BLaER1 (cell line): ENCODE results near the gene GAB4.

Source experiments
- H3K27ac ChIP-seq: shearing (Covaris generic); formaldehyde crosslinking; 2 replicates; pipeline ENCODE4 v1.8.1; 2022
- H3K27me3 ChIP-seq: shearing (Covaris generic); formaldehyde crosslinking; 2 replicates; pipeline ENCODE4 v1.8.1; 2022
- H3K36me3 ChIP-seq: shearing (Covaris generic); formaldehyde crosslinking; 2 replicates; pipeline ENCODE4 v1.8.1; 2022
- H3K4me1 ChIP-seq: shearing (Covaris generic); formaldehyde crosslinking; 2 replicates; pipeline ENCODE4 v1.8.1; 2022
- H3K4me2 ChIP-seq: shearing (Covaris generic); formaldehyde crosslinking; 2 replicates; pipeline ENCODE4 v1.8.1; 2022
- H3K4me3 ChIP-seq: shearing (Covaris generic); formaldehyde crosslinking; 2 replicates; pipeline ENCODE4 v1.8.1; 2022
- H3K9ac ChIP-seq: shearing (Covaris generic); formaldehyde crosslinking; 2 replicates; pipeline ENCODE4 v1.8.1; 2022
- H3K9me3 ChIP-seq: shearing (Covaris generic); formaldehyde crosslinking; 2 replicates; pipeline ENCODE4 v1.8.1; 2022
- H4K20me1 ChIP-seq: shearing (Covaris generic); formaldehyde crosslinking; 2 replicates; pipeline ENCODE4 v1.8.1; 2022
- Cebpa-rat ChIP-seq: shearing (Covaris generic); IDR thresholded peaks from 2 replicates; pipeline ENCODE4 v1.8.1; 2022

GAB4 gene

GRCh38 chr22:16965083-16965482 is 42.9 kb downstream of the GAB4 start:
- Histone ChIP-seq H3K4me2 (no peak overlapping the region), H3K27me3 (no peaks in the 10 kb centered on the region), H4K20me1 (no peaks in the 10 kb centered on the region), H3K27ac (no peak overlapping the region), H3K9me3 (no peaks in the 10 kb centered on the region), H3K9ac (no peak overlapping the region), H3K4me1 (peaks cover 55% of the 10 kb centered on the region), H3K36me3 (no peaks in the 10 kb centered on the region), H3K4me3 (no peak overlapping the region)
- TF ChIP-seq Cebpa-rat = no peak

GRCh38 chr22:16964366-16964765 is 43.7 kb downstream of the GAB4 start:
- H3K27me3 ChIP-seq = no peaks in the 10 kb centered on the region
- H3K9ac ChIP-seq = no peak overlapping the region
- no peak overlapping the region for H3K4me3 ChIP-seq
- no peak overlapping the region for H3K4me2 ChIP-seq
- peaks cover 55% of the 10 kb centered on the region for H3K4me1 ChIP-seq
- H3K36me3 ChIP-seq = no peaks in the 10 kb centered on the region
- H4K20me1 ChIP-seq = no peaks in the 10 kb centered on the region
- TF ChIP-seq Cebpa-rat = no peak
- H3K27ac ChIP-seq = no peak overlapping the region
- no peaks in the 10 kb centered on the region for H3K9me3 ChIP-seq

GRCh38 chr22:16963189-16963945 is 44.7 kb downstream of the GAB4 start:
- Histone ChIP-seq H3K4me3 (no peak overlapping the region), H4K20me1 (no peaks in the 10 kb centered on the region), H3K27me3 (no peaks in the 10 kb centered on the region), H3K9ac (no peak overlapping the region), H3K4me2 (peak overlapping the region; percentile 74), H3K27ac (peak overlapping the region; percentile 67), H3K36me3 (no peaks in the 10 kb centered on the region), H3K9me3 (no peaks in the 10 kb centered on the region), H3K4me1 (peaks cover 59% of the 10 kb centered on the region)
- TF ChIP-seq Cebpa-rat = no peak

- Histone ChIP-seq H3K27ac (peak overlapping the region; percentile 67), H3K27me3 (no peaks in the 10 kb centered on the region), H3K36me3 (no peaks in the 10 kb centered on the region), H3K9ac (no peak overlapping the region), H4K20me1 (no peaks in the 10 kb centered on the region), H3K9me3 (no peaks in the 10 kb centered on the region), H3K4me2 (peak overlapping the region; percentile 74), H3K4me3 (no peak overlapping the region), H3K4me1 (peaks cover 68% of the 10 kb centered on the region)
- TF ChIP-seq Cebpa-rat = no peak
Observed at GRCh38 chr22:16962501-16962900, 45.5 kb downstream of the GAB4 start.

- H3K27me3 ChIP-seq = no peaks in the 10 kb centered on the region
- no peak overlapping the region for H3K4me3 ChIP-seq
- no peaks in the 10 kb centered on the region for H4K20me1 ChIP-seq
- H3K4me1 ChIP-seq = peaks cover 76% of the 10 kb centered on the region
- peak overlapping the region; percentile 67 for H3K27ac ChIP-seq
- H3K9ac ChIP-seq = peak overlapping the region; percentile 35; the same call in 1 of the 2 replicates
- no peaks in the 10 kb centered on the region for H3K9me3 ChIP-seq
- no peaks in the 10 kb centered on the region for H3K36me3 ChIP-seq
- peak overlapping the region; percentile 74 for H3K4me2 ChIP-seq
- no peak for TF ChIP-seq Cebpa-rat
Observed at GRCh38 chr22:16961477-16962186, 46.4 kb downstream of the GAB4 start.

- Histone ChIP-seq H3K27me3 (no peaks in the 10 kb centered on the region), H4K20me1 (no peaks in the 10 kb centered on the region), H3K9me3 (no peaks in the 10 kb centered on the region), H3K4me3 (no peak overlapping the region), H3K36me3 (no peaks in the 10 kb centered on the region), H3K4me2 (peak overlapping the region; percentile 74), H3K4me1 (peaks cover 84% of the 10 kb centered on the region), H3K9ac (peak overlapping the region; percentile 35; the same call in 1 of the 2 replicates), H3K27ac (peak overlapping the region; percentile 67)
- no peak for TF ChIP-seq Cebpa-rat
Observed at GRCh38 chr22:16960884-16961249, 47.2 kb downstream of the GAB4 start.

GRCh38 chr22:16960220-16960883 is 47.7 kb downstream of the GAB4 start:
- H3K4me3 ChIP-seq = no peak overlapping the region
- no peaks in the 10 kb centered on the region for H3K36me3 ChIP-seq
- H4K20me1 ChIP-seq = no peaks in the 10 kb centered on the region
- no peaks in the 10 kb centered on the region for H3K27me3 ChIP-seq
- H3K9ac ChIP-seq = 0 out of 2 replicates have a peak overlapping the region, but pooled peaks have one; percentile 35
- no peak for TF ChIP-seq Cebpa-rat
- peak overlapping the region; percentile 67 for H3K27ac ChIP-seq
- H3K4me1 ChIP-seq = peaks cover 89% of the 10 kb centered on the region
- H3K4me2 ChIP-seq = peak overlapping the region; percentile 74
- H3K9me3 ChIP-seq = no peaks in the 10 kb centered on the region

- no peak for TF ChIP-seq Cebpa-rat
Observed at GRCh38 chr22:16959345-16959930, 48.6 kb downstream of the GAB4 start.

GRCh38 chr22:16958475-16958874 is 49.5 kb downstream of the GAB4 start:
- H3K4me1 ChIP-seq = peaks cover 83% of the 10 kb centered on the region
- no peaks in the 10 kb centered on the region for H3K36me3 ChIP-seq
- peak overlapping the region; percentile 39; the same call in 1 of the 2 replicates for H3K27ac ChIP-seq
- no peaks in the 10 kb centered on the region for H4K20me1 ChIP-seq
- TF ChIP-seq Cebpa-rat = no peak
- H3K4me2 ChIP-seq = peak overlapping the region; percentile 13; the same call in 1 of the 2 replicates
- H3K27me3 ChIP-seq = no peaks in the 10 kb centered on the region
- H3K9ac ChIP-seq = no peak overlapping the region
- no peak overlapping the region for H3K4me3 ChIP-seq
- H3K9me3 ChIP-seq = no peaks in the 10 kb centered on the region

More at GRCh38 chr22:16959345-16959930, 48.6 kb downstream of the GAB4 start:
- H3K4me1 ChIP-seq = peaks cover 92% of the 10 kb centered on the region
- H3K27me3 ChIP-seq = no peaks in the 10 kb centered on the region
- peak overlapping the region; percentile 74 for H3K4me2 ChIP-seq
- no peaks in the 10 kb centered on the region for H3K36me3 ChIP-seq
- no peaks in the 10 kb centered on the region for H3K9me3 ChIP-seq
- no peak overlapping the region for H3K9ac ChIP-seq
- peak overlapping the region; percentile 5; the same call in 1 of the 2 replicates for H3K27ac ChIP-seq
- H3K4me3 ChIP-seq = no peak overlapping the region
- no peaks in the 10 kb centered on the region for H4K20me1 ChIP-seq
